Measurements from ENCODE around the gene PMPCA. TPM values are rescaled to one million over a fixed set of nuclear protein-coding genes. Genes with fewer than 3 reads are reported as not detected.
"Not testable (repeated sequence)": the region's sequence is repeated elsewhere in the genome, so short reads cannot be mapped to it uniquely, and the experiment has no call there.

The PMPCA gene
- total RNA-seq, 6 experiments from 2014 or later = 49.6 to 64.9 (median 52.8) TPM

DNA sequence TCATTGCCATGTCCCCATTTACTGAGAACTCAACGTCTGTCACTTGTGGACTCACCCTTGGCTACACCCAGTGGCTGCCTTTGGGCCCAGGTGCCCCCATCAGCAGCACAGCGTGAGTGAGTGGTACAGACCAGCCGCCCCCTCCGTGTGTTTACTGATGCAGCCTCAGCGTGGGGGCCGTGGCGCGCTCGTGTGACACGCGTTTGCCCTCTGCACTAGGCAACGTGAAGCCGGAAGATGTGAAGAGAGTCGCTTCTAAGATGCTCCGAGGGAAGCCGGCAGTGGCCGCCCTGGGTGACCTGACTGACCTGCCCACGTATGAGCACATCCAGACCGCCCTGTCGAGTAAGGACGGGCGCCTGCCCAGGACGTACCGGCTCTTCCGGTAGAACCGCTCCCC is 12.4 kb downstream of the PMPCA start:
- WGBS (ENCODE audit: insufficient coverage, low coverage, low lambda C conversion rate, missing lambda C conversion rate) = 96% methylated on average over 5 of the region's 26 CpGs
- DNase-seq = no peak
- no peak for ATAC-seq
- Histone ChIP-seq H3K27me3 (no peaks in the 10 kb centered on the region), H3K4me1 (peaks cover 0 to 1% (median under 1%) of the 10 kb centered on the region in 4 donors), H3K4me3 (no peak overlapping the region), H3K9me3 (no peaks in the 10 kb centered on the region), H3K27ac (no peak overlapping the region), H3K36me3 (peaks cover 0 to 67% (median 33%) of the 10 kb centered on the region in 4 donors)
- TF ChIP-seq, protein P1, sequence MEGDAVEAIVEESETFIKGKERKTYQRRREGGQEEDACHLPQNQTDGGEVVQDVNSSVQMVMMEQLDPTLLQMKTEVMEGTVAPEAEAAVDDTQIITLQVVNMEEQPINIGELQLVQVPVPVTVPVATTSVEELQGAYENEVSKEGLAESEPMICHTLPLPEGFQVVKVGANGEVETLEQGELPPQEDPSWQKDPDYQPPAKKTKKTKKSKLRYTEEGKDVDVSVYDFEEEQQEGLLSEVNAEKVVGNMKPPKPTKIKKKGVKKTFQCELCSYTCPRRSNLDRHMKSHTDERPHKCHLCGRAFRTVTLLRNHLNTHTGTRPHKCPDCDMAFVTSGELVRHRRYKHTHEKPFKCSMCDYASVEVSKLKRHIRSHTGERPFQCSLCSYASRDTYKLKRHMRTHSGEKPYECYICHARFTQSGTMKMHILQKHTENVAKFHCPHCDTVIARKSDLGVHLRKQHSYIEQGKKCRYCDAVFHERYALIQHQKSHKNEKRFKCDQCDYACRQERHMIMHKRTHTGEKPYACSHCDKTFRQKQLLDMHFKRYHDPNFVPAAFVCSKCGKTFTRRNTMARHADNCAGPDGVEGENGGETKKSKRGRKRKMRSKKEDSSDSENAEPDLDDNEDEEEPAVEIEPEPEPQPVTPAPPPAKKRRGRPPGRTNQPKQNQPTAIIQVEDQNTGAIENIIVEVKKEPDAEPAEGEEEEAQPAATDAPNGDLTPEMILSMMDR (IDR thresholded peaks at IDR 0.05) = no peak
- no peak for TF ChIP-seq POLR2A (IDR thresholded peaks at IDR 0.05)
- intact Hi-C loops (cut with DNase I) = no loop called here

DNA sequence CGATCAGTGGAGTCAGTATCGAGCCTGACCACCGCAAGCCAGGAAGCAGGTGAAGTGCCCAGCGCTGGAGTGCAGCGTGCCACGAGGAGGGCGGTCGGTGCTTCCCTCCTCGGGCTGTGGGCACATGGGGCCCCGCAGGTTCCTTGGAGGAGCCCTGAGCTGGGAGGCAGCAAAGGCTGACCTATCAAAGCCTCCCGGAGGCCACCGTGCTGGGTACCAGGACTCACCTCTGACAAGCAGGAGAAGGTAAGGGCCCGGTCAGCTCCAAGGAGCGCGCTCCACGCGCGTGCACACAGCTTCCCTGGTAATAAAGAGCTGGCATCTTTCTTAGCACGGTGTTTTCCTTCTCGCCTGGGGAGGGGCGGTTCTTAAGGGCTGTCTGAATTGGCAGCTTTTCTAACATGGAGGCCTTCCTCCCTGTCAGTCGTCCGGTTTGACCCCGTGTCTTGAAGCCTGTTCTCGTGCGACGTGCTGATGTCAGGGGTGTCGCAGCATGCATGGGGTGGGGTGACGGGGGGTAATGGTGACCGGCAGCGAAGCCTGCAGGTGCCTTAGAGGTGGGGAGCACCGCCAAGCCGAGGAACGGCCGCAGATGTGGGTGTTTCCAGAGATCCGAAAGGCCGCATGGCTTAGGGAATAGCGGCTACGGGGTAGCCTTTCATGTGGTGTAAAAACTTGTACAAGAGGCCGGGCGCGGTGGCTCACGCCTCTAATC is 13.1 kb downstream of the PMPCA start:
- DNase-seq (no peak), ATAC-seq (no peak)
- H3K4me3 ChIP-seq = no peak overlapping the region
- intact Hi-C loops (cut with DNase I) = no loop called here
- H3K27me3 ChIP-seq = no peaks in the 10 kb centered on the region
- no peaks in the 10 kb centered on the region for H3K4me1 ChIP-seq
- H3K36me3 ChIP-seq = peaks cover 0 to 62% (median 31%) of the 10 kb centered on the region in 4 donors
- H3K27ac ChIP-seq = no peak overlapping the region
- H3K9me3 ChIP-seq = no peaks in the 10 kb centered on the region
- 97% methylated on average over 12 of the region's 43 CpGs for WGBS (ENCODE audit: insufficient coverage, low coverage, low lambda C conversion rate, missing lambda C conversion rate)
- TF ChIP-seq, protein P1 (IDR thresholded peaks at IDR 0.05) = no peak

DNA sequence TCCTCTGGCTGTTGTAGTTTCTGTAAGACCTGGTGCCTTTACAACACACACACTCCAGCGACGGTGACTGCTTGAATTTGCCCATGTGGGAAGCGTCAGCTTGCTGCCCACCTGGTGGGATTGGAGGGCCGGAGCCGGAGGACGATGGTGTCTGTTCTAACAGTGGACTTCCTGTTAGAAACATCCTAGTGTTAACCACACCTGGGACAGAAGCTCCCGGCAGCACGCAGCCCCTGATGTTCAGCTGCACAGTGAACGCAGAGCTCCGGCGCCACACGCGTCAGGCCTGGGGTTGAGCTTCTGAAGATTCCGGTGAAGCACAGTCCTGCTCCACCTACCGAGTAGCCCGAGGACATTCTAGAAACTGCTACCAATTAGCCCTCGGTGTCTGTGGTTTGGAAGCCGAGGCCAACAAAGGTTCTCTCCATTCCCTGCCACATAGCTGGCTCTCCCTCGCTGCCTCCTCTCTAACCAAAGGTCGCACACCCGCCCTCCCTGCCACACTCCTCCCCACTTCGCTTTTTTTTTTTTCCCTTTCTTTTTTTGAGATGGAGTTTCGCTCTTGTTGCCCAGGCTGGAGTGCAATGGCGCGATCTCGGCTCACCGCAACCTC is 14.4 kb downstream of the PMPCA start:
- ATAC-seq = peak in 1 of 4 donors; percentile 73
- H3K36me3 ChIP-seq = peaks cover 0 to 54% (median 25%) of the 10 kb centered on the region in 4 donors
- intact Hi-C loops (cut with DNase I) = no loop called here
- 100% methylated on average over 4 of the region's 27 CpGs for WGBS (ENCODE audit: insufficient coverage, low coverage, low lambda C conversion rate, missing lambda C conversion rate)
- H3K4me1 ChIP-seq = no peaks in the 10 kb centered on the region
- no peaks in the 10 kb centered on the region for H3K9me3 ChIP-seq
- H3K4me3 ChIP-seq = no peak overlapping the region
- TF ChIP-seq, protein P1 (IDR thresholded peaks at IDR 0.05) = no peak
- no peak for TF ChIP-seq POLR2A (IDR thresholded peaks at IDR 0.05)
- H3K27ac ChIP-seq = no peak overlapping the region
- DNase-seq = no peak
- no peaks in the 10 kb centered on the region for H3K27me3 ChIP-seq

DNA sequence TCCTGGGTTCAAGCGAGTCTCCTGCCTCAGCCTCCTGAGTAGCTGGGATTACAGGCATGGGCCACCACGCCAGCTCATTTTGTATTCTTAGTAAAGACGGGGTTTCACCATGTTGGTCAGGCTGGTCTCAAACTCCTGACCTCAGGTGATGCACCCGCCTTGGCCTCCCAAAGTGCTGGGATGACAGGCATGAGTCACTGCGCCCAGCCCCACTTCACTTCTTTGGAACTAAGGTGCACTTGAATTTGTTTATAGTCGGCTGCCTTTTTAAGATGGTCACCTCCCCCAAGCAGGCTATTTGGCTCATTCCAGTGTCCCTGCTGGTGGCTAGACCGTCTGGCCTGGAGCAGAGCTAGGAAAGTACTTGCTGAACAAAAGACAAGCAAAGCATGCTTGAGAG is 14.9 kb downstream of the PMPCA start:
- 91% methylated on average over 6 of the region's 7 CpGs for WGBS (ENCODE audit: insufficient coverage, low coverage, low lambda C conversion rate, missing lambda C conversion rate)
- not testable (repeated sequence) for H3K4me1 ChIP-seq

DNA sequence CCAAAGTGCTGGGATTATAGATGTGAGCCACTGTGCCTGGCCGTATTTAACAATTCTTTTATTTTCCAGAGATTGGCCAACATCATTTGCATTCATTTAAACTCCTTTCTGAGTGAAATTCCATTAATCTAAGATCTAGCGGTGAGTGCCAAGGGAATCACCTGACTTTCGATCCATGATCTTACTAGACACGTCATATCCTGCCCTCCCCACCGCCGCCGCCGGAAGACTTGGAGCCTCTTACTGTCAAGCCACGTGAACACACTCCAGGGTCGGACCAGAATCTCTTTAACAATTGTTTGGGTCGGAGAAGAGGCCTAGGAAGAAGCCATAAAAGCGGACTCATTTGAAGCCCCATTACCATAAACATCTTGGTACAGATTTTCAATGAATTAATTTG is 16.3 kb downstream of the PMPCA start:
- Histone ChIP-seq H3K4me1 (no peaks in the 10 kb centered on the region), H3K27me3 (no peaks in the 10 kb centered on the region), H3K9me3 (no peaks in the 10 kb centered on the region), H3K4me3 (no peak overlapping the region), H3K36me3 (peaks cover 0 to 42% (median 17%) of the 10 kb centered on the region in 4 donors), H3K27ac (no peak overlapping the region)
- intact Hi-C loops (cut with DNase I) = no loop called here
- TF ChIP-seq, protein P1 (IDR thresholded peaks at IDR 0.05) = no peak
- no peak for TF ChIP-seq POLR2A (IDR thresholded peaks at IDR 0.05)
- no peak for DNase-seq
- WGBS (ENCODE audit: insufficient coverage, low coverage, low lambda C conversion rate, missing lambda C conversion rate) = 86% methylated on average over 11 of the region's 12 CpGs
- no peak for ATAC-seq

More for the DNA sequence above, 14.9 kb downstream of the PMPCA start:
- H3K4me3 ChIP-seq; intact Hi-C loops (cut with DNase I); H3K9me3 ChIP-seq; DNase-seq; H3K27me3 ChIP-seq; H3K27ac ChIP-seq: not testable (repeated sequence)
- H3K36me3 ChIP-seq = peaks cover 0 to 53% (median 24%) of the 10 kb centered on the region in 4 donors
- peak in 1 of 4 donors; percentile 13 for ATAC-seq
